C4-2B (cell line): ENCODE data around the gene LRFN2.

Experiments
- H3K27ac ChIP-seq: fragments of 450-650 bp; 2 replicates; pipeline ENCODE4 v1.5.1; 2017
- CTCF ChIP-seq: fragments of 450-650 bp; conservative IDR thresholded peaks from 2 replicates; pipeline ENCODE4 v1.5.1; 2017; ENCODE audit warnings: mild to moderate bottlenecking
- ZFX ChIP-seq: fragments of 450-650 bp; IDR thresholded peaks from 2 replicates; pipeline ENCODE4 v1.6.1; 2017

The LRFN2 gene

GRCh38 chr6:40389254-40389653 is 197.9 kb downstream of the LRFN2 start:
- TF ChIP-seq CTCF: no peak
- no peak for TF ChIP-seq ZFX
- H3K27ac ChIP-seq: no peak overlapping the region

GRCh38 chr6:40387871-40388264 is 199.3 kb downstream of the LRFN2 start:
- H3K27ac ChIP-seq: no peak overlapping the region
- TF ChIP-seq CTCF (no peak), ZFX (no peak)

- TF ChIP-seq ZFX (no peak), CTCF (no peak)
- H3K27ac ChIP-seq: no peak overlapping the region
These were observed 199.9 kb downstream of the LRFN2 start for GRCh38 chr6:40387127-40387870.

GRCh38 chr6:40386200-40386599 is 201.0 kb downstream of the LRFN2 start:
- H3K27ac ChIP-seq: no peak overlapping the region
- TF ChIP-seq ZFX (no peak), CTCF (no peak)

GRCh38 chr6:40383348-40384115 is 203.6 kb downstream of the LRFN2 start:
- H3K27ac ChIP-seq: no peak overlapping the region
- no peak for TF ChIP-seq CTCF
- no peak for TF ChIP-seq ZFX

GRCh38 chr6:40380271-40380670 is 206.9 kb downstream of the LRFN2 start:
- H3K27ac ChIP-seq: no peak overlapping the region
- TF ChIP-seq CTCF (no peak), ZFX (no peak)

GRCh38 chr6:40379811-40380210 is 207.4 kb downstream of the LRFN2 start:
- no peak overlapping the region for H3K27ac ChIP-seq
- TF ChIP-seq CTCF (no peak), ZFX (no peak)
